ENCODE measurements around the gene ZNF813.

GRCh38 chr19:53432088-53432661 is 35.4 kb upstream of the ZNF813 start:
- no peak for TF ChIP-seq EP300 (IDR thresholded peaks at IDR 0.05)
- no peak for TF ChIP-seq CTCF (IDR thresholded peaks at IDR 0.05)
